ENCODE data around the gene FBXL7.

FBXL7 gene

GRCh38 chr5:15592728-15593127, 92.7 kb downstream of the FBXL7 start:
- no peak for DNase-seq (ENCODE audit: low read depth)
- TF ChIP-seq, protein P1, sequence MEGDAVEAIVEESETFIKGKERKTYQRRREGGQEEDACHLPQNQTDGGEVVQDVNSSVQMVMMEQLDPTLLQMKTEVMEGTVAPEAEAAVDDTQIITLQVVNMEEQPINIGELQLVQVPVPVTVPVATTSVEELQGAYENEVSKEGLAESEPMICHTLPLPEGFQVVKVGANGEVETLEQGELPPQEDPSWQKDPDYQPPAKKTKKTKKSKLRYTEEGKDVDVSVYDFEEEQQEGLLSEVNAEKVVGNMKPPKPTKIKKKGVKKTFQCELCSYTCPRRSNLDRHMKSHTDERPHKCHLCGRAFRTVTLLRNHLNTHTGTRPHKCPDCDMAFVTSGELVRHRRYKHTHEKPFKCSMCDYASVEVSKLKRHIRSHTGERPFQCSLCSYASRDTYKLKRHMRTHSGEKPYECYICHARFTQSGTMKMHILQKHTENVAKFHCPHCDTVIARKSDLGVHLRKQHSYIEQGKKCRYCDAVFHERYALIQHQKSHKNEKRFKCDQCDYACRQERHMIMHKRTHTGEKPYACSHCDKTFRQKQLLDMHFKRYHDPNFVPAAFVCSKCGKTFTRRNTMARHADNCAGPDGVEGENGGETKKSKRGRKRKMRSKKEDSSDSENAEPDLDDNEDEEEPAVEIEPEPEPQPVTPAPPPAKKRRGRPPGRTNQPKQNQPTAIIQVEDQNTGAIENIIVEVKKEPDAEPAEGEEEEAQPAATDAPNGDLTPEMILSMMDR (conservative IDR thresholded peaks at IDR 0.05; ENCODE audit: low read depth, low read length) = no peak
- H3K4me3 ChIP-seq (ENCODE audit: low read depth, low read length) = no peak overlapping the region

DNA sequence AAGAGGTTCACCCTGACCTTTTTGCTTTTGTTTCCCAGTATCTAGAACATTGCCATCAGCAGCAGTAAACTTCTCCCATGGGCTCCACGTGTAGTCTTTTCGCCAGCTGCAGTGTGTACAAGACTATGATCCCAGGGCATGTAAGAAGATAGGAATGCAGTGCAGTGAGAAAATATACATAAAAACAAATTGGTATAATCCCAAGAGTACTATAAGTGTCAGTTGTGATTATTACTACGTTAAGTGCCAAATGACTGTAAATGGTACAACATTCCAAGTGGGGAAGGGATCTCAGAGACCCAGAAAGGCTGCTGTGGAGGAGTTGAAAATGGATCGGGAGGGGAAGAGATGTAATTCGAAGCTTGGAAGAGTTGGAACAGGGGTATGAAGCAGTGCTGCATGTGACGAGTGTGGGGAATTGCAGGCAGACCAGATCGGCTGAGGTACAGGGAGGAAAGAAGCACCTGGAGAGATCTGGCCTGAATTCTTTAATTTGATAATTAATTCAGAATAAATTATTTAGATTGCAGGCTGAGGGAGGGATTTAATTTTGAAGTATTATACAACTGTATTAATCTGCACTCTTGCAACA, 95.1 kb downstream of the FBXL7 start:
- DNase-seq (ENCODE audit: low read depth) = peak; percentile 35
- TF ChIP-seq, protein P1 (conservative IDR thresholded peaks at IDR 0.05; ENCODE audit: low read depth, low read length) = no peak
- no peak overlapping the region for H3K4me3 ChIP-seq (ENCODE audit: low read depth, low read length)

- DNase-seq (ENCODE audit: low read depth) = no peak
- H3K4me3 ChIP-seq (ENCODE audit: low read depth, low read length) = no peak overlapping the region
- TF ChIP-seq, protein P1 (conservative IDR thresholded peaks at IDR 0.05; ENCODE audit: low read depth, low read length) = no peak
These were observed 95.9 kb downstream of the FBXL7 start for GRCh38 chr5:15595929-15596328.

DNA sequence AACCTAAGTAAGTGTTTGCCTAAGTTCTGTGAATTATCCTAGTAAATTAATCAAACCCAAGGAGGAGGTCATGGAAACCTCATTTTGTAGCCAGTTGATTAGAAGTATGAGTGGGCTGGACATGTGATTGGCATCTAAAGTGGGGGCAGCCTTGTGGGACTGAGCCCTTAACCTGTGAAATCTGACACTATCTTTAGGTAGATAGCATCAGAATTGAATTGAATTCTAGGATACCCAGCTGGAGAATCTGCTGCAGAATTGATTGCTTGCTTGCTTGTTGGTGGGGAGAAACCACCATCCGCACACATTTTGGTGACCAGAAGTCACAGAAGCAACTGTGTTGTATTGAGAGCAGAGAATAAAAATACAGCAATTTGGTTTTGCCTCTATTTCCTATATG, 97.0 kb downstream of the FBXL7 start:
- DNase-seq (ENCODE audit: low read depth) = no peak
- TF ChIP-seq, protein P1 (conservative IDR thresholded peaks at IDR 0.05; ENCODE audit: low read depth, low read length) = no peak
- no peak overlapping the region for H3K4me3 ChIP-seq (ENCODE audit: low read depth, low read length)

- DNase-seq (ENCODE audit: low read depth) = no peak
- TF ChIP-seq, protein P1 (conservative IDR thresholded peaks at IDR 0.05; ENCODE audit: low read depth, low read length) = no peak
- H3K4me3 ChIP-seq (ENCODE audit: low read depth, low read length) = no peak overlapping the region
These were observed 97.8 kb downstream of the FBXL7 start for GRCh38 chr5:15597804-15598203.

- TF ChIP-seq, protein P1 (conservative IDR thresholded peaks at IDR 0.05; ENCODE audit: low read depth, low read length) = peak; percentile 70
- no peak overlapping the region for H3K4me3 ChIP-seq (ENCODE audit: low read depth, low read length)
- DNase-seq (ENCODE audit: low read depth) = peak; percentile 47
These were observed 98.4 kb downstream of the FBXL7 start for GRCh38 chr5:15598294-15598902.

GRCh38 chr5:15600035-15600434, 100.1 kb downstream of the FBXL7 start:
- H3K4me3 ChIP-seq (ENCODE audit: low read depth, low read length) = no peak overlapping the region
- TF ChIP-seq, protein P1 (conservative IDR thresholded peaks at IDR 0.05; ENCODE audit: low read depth, low read length) = no peak
- peak; percentile 50 for DNase-seq (ENCODE audit: low read depth)
